ENCODE data around the gene VANGL1.

Gene VANGL1

DNA sequence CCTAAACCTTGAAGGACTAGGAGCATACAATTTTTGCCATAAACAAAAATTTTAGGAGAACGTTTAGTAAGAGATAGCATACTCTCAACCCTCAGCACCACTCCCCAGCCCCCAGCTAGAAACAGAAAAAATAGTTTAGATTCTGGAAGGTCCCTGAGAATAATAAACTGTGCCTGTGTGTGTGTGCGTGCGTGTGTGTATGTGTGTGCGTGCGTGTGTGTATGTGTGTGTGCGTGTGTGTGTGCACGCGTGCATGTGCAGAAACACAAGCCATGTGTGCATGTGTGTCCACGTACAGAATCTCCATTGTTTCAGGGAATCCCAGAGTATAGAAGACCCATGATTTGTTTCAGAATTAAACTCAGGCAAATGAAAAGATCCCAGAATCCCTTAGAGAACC lies 64.2 kb downstream of the VANGL1 start:
- 97% methylated on average over 8 of the region's 9 CpGs for WGBS (ENCODE audit: insufficient coverage)
- CTCF ChIA-PET, result interaction anchor here (0.7 to 5.1 kb wide), 21 partner anchors 9 to 569 kb away, joined by 3 to 46 read pairs (median 4); no protein-coding TSS in a partner anchor
- Histone ChIP-seq H3K27ac (ENCODE audit: insufficient read depth in 1 of 2, low read depth in 1 of 2, low read length in 2 of 2, poor library complexity in 1 of 2, severe bottlenecking in 2 of 2) (no peak overlapping the region), H3K27me3 (replicated peaks in 2 of 5; ENCODE audit: control insufficient read depth in 4 of 5, insufficient read depth in 5 of 5, low read length in 4 of 5) (no peaks in the 10 kb centered on the region), H3K4me3 (ENCODE audit: control insufficient read depth in 1 of 7, extremely low read depth in 1 of 7, insufficient read depth in 4 of 7, low read depth in 2 of 7, low read length in 6 of 7) (no peak overlapping the region), H3K4me1 (ENCODE audit: control extremely low read depth in 1 of 4, control insufficient read depth in 4 of 4, insufficient read depth in 4 of 4, low read length in 3 of 4) (no peaks in the 10 kb centered on the region), H3K36me3 (ENCODE audit: control insufficient read depth in 4 of 4, insufficient read depth in 4 of 4, low read length in 3 of 4) (no peaks in the 10 kb centered on the region), H3K9me3 (ENCODE audit: control extremely low read depth in 1 of 5, control insufficient read depth in 4 of 5, insufficient read depth in 2 of 5, low read depth in 1 of 5, low read length in 4 of 5) (no peaks in the 10 kb centered on the region)
- POLR2A ChIA-PET, result interaction anchor here (0.6 kb wide), 1 partner anchor 288 kb away, joined by 3 read pairs; no protein-coding TSS in a partner anchor
- DNase-seq, result no peak

GRCh38 chr1:115706587-115707425 lies 65.0 kb downstream of the VANGL1 start:
- H3K9me3 ChIP-seq (ENCODE audit: control extremely low read depth in 1 of 5, control insufficient read depth in 4 of 5, insufficient read depth in 2 of 5, low read depth in 1 of 5, low read length in 4 of 5), result no peaks in the 10 kb centered on the region
- POLR2A ChIA-PET, result interaction anchor here (0.6 kb wide), 1 partner anchor 287 kb away, joined by 3 read pairs; no protein-coding TSS in a partner anchor
- H3K36me3 ChIP-seq (ENCODE audit: control insufficient read depth in 4 of 4, insufficient read depth in 4 of 4, low read length in 3 of 4), result no peaks in the 10 kb centered on the region
- H3K4me3 ChIP-seq (ENCODE audit: control insufficient read depth in 1 of 7, extremely low read depth in 1 of 7, insufficient read depth in 4 of 7, low read depth in 2 of 7, low read length in 6 of 7), result no peak overlapping the region
- H3K27me3 ChIP-seq (replicated peaks in 2 of 5; ENCODE audit: control insufficient read depth in 4 of 5, insufficient read depth in 5 of 5, low read length in 4 of 5), result no peaks in the 10 kb centered on the region
- DNase-seq, result peak; percentile 43 to 76 (median 71)
- WGBS (ENCODE audit: insufficient coverage), result 64% methylated on average over 2 of the region's 8 CpGs
- H3K4me1 ChIP-seq (ENCODE audit: control extremely low read depth in 1 of 4, control insufficient read depth in 4 of 4, insufficient read depth in 4 of 4, low read length in 3 of 4), result no peaks in the 10 kb centered on the region
- CTCF ChIA-PET, result interaction anchor here (0.6 to 5.1 kb wide), 29 partner anchors 8 to 1089 kb away, joined by 3 to 46 read pairs (median 4); no protein-coding TSS in a partner anchor
- no peak overlapping the region for H3K27ac ChIP-seq (ENCODE audit: insufficient read depth in 1 of 2, low read depth in 1 of 2, low read length in 2 of 2, poor library complexity in 1 of 2, severe bottlenecking in 2 of 2)

DNA sequence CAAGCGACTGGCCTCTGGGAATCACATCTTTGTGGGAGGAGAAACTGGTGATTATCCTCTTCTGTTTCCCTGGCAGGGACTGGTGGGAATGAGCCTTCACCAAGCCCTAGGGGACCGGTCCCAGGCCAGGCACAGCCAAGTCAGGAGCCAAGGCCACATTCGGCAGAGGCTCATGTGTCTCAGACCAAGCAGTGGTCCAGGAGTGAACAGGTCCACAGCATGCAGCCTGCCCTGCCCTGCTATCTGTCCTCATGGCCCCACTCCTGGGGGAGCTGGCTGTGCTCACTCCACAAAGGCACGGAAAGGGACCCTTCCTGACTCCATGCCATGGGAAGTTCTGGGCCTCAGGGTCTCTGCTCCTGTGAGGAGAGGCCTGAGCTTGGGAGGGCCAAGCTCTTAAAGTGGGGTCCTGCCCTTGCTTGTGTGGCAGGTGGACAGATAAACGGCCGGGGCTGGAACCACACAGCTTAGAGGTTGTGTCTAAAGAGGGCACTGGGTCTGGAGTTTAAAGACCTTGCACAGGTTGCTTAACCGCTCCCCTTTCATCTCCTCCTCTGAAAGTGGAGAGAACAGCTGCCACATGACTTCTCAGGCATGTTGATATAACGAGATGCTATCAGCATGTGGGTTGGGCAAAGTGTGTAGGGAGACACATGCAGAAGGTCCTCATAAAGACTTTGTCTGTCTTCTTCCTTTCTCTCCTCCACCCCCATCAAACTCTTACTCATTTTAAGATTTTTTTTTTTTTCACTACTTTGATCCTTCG lies 69.3 kb downstream of the VANGL1 start:
- POLR2A ChIA-PET, result no interaction called here
- DNase-seq, result no peak
- Histone ChIP-seq H3K27me3 (replicated peaks in 2 of 5; ENCODE audit: control insufficient read depth in 4 of 5, insufficient read depth in 5 of 5, low read length in 4 of 5) (no peaks in the 10 kb centered on the region), H3K4me1 (ENCODE audit: control extremely low read depth in 1 of 4, control insufficient read depth in 4 of 4, insufficient read depth in 4 of 4, low read length in 3 of 4) (no peaks in the 10 kb centered on the region), H3K4me3 (ENCODE audit: control insufficient read depth in 1 of 7, extremely low read depth in 1 of 7, insufficient read depth in 4 of 7, low read depth in 2 of 7, low read length in 6 of 7) (no peak overlapping the region), H3K27ac (ENCODE audit: insufficient read depth in 1 of 2, low read depth in 1 of 2, low read length in 2 of 2, poor library complexity in 1 of 2, severe bottlenecking in 2 of 2) (no peak overlapping the region), H3K36me3 (ENCODE audit: control insufficient read depth in 4 of 4, insufficient read depth in 4 of 4, low read length in 3 of 4) (no peaks in the 10 kb centered on the region), H3K9me3 (ENCODE audit: control extremely low read depth in 1 of 5, control insufficient read depth in 4 of 5, insufficient read depth in 2 of 5, low read depth in 1 of 5, low read length in 4 of 5) (no peaks in the 10 kb centered on the region)
- CTCF ChIA-PET, result interaction anchor here (0.9 to 2.6 kb wide), 4 partner anchors 8 to 270 kb away, joined by 3 to 10 read pairs (median 4); no protein-coding TSS in a partner anchor
- 82% methylated on average over 7 of the region's 9 CpGs for WGBS (ENCODE audit: insufficient coverage)

DNA sequence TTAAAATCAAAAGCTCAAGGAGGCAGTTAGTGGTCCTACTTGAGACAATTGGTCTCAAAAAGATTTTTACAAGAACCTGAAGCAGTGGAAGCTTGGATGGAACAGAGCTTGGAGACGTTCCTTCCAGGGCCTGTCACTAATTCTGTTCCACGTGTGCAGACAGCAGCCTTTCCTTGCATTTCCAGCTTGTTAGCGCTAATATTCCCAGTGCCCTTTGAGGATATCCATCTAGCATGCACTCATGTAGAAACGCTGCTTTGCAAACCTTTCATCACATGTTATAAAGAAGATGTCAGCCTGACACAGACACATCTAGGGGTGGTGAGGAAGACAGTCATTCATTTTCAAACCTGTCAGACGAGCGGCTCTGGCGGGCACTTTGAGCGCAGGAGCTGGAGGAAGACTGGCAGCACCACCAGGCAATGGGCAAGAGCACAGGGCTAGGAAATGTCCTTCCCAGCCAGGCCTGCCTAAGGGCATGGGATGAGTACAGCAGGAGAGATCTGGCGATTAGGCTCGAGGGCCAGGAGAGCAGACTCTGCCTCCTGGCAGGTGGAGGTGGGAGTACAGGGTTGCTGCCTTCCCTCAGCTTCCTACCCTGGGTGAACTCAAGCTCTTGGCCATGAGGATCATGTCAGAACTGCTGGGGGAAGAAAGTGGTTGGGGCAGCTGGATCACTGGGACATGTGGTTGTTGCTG lies 71.3 kb downstream of the VANGL1 start:
- no peaks in the 10 kb centered on the region for H3K27me3 ChIP-seq (replicated peaks in 2 of 5; ENCODE audit: control insufficient read depth in 4 of 5, insufficient read depth in 5 of 5, low read length in 4 of 5)
- 93% methylated on average over 10 of the region's 10 CpGs for WGBS (ENCODE audit: insufficient coverage)

GRCh38 chr1:115713906-115714305 lies 72.1 kb downstream of the VANGL1 start:
- H3K36me3 ChIP-seq (ENCODE audit: control insufficient read depth in 4 of 4, insufficient read depth in 4 of 4, low read length in 3 of 4), result no peaks in the 10 kb centered on the region
- 96% methylated on average over 3 of the region's 5 CpGs for WGBS (ENCODE audit: insufficient coverage)
- no peaks in the 10 kb centered on the region for H3K27me3 ChIP-seq (replicated peaks in 2 of 5; ENCODE audit: control insufficient read depth in 4 of 5, insufficient read depth in 5 of 5, low read length in 4 of 5)
- H3K27ac ChIP-seq (ENCODE audit: insufficient read depth in 1 of 2, low read depth in 1 of 2, low read length in 2 of 2, poor library complexity in 1 of 2, severe bottlenecking in 2 of 2), result no peak overlapping the region
- no peaks in the 10 kb centered on the region for H3K4me1 ChIP-seq (ENCODE audit: control extremely low read depth in 1 of 4, control insufficient read depth in 4 of 4, insufficient read depth in 4 of 4, low read length in 3 of 4)
- DNase-seq, result no peak
- no peak overlapping the region for H3K4me3 ChIP-seq (ENCODE audit: control insufficient read depth in 1 of 7, extremely low read depth in 1 of 7, insufficient read depth in 4 of 7, low read depth in 2 of 7, low read length in 6 of 7)
- POLR2A ChIA-PET, result no interaction called here
- CTCF ChIA-PET, result interaction anchor here (1.0 to 3.5 kb wide), 5 partner anchors 9 to 270 kb away, joined by 3 to 15 read pairs (median 4); no protein-coding TSS in a partner anchor
- H3K9me3 ChIP-seq (ENCODE audit: control extremely low read depth in 1 of 5, control insufficient read depth in 4 of 5, insufficient read depth in 2 of 5, low read depth in 1 of 5, low read length in 4 of 5), result no peaks in the 10 kb centered on the region

More for the DNA sequence above, 71.3 kb downstream of the VANGL1 start:
- H3K4me1 ChIP-seq (ENCODE audit: control extremely low read depth in 1 of 4, control insufficient read depth in 4 of 4, insufficient read depth in 4 of 4, low read length in 3 of 4), result no peaks in the 10 kb centered on the region
- H3K27ac ChIP-seq (ENCODE audit: insufficient read depth in 1 of 2, low read depth in 1 of 2, low read length in 2 of 2, poor library complexity in 1 of 2, severe bottlenecking in 2 of 2), result no peak overlapping the region
- no peak for DNase-seq
- no peaks in the 10 kb centered on the region for H3K9me3 ChIP-seq (ENCODE audit: control extremely low read depth in 1 of 5, control insufficient read depth in 4 of 5, insufficient read depth in 2 of 5, low read depth in 1 of 5, low read length in 4 of 5)
- no peaks in the 10 kb centered on the region for H3K36me3 ChIP-seq (ENCODE audit: control insufficient read depth in 4 of 4, insufficient read depth in 4 of 4, low read length in 3 of 4)
- CTCF ChIA-PET, result interaction anchor here (0.5 to 3.5 kb wide), 9 partner anchors 8 to 271 kb away, joined by 3 to 15 read pairs (median 4); no protein-coding TSS in a partner anchor
- no peak overlapping the region for H3K4me3 ChIP-seq (ENCODE audit: control insufficient read depth in 1 of 7, extremely low read depth in 1 of 7, insufficient read depth in 4 of 7, low read depth in 2 of 7, low read length in 6 of 7)
- POLR2A ChIA-PET, result no interaction called here

- no CpG with 5 or more reads among the region's 1 CpG for WGBS (ENCODE audit: insufficient coverage)
- Histone ChIP-seq H3K27ac (ENCODE audit: insufficient read depth in 1 of 2, low read depth in 1 of 2, low read length in 2 of 2, poor library complexity in 1 of 2, severe bottlenecking in 2 of 2) (no peak overlapping the region), H3K9me3 (ENCODE audit: control extremely low read depth in 1 of 5, control insufficient read depth in 4 of 5, insufficient read depth in 2 of 5, low read depth in 1 of 5, low read length in 4 of 5) (no peaks in the 10 kb centered on the region), H3K4me3 (ENCODE audit: control insufficient read depth in 1 of 7, extremely low read depth in 1 of 7, insufficient read depth in 4 of 7, low read depth in 2 of 7, low read length in 6 of 7) (no peak overlapping the region), H3K4me1 (ENCODE audit: control extremely low read depth in 1 of 4, control insufficient read depth in 4 of 4, insufficient read depth in 4 of 4, low read length in 3 of 4) (no peaks in the 10 kb centered on the region), H3K36me3 (ENCODE audit: control insufficient read depth in 4 of 4, insufficient read depth in 4 of 4, low read length in 3 of 4) (no peaks in the 10 kb centered on the region), H3K27me3 (replicated peaks in 2 of 5; ENCODE audit: control insufficient read depth in 4 of 5, insufficient read depth in 5 of 5, low read length in 4 of 5) (no peaks in the 10 kb centered on the region)
- no peak for DNase-seq
- ChIA-PET CTCF (interaction anchor here (1.0 to 3.5 kb wide), 6 partner anchors 10 to 106 kb away, joined by 3 to 15 read pairs (median 3); no protein-coding TSS in a partner anchor), POLR2A (no interaction called here)
These were observed 72.9 kb downstream of the VANGL1 start for GRCh38 chr1:115714572-115715141.
